ENCODE data around the gene CHSY1. TPM values are rescaled to one million over a fixed set of nuclear protein-coding genes. Genes with fewer than 3 reads are reported as not detected.

CHSY1 gene
- total and polyA plus RNA-seq, 12 donors = 14.8 to 82.5 (median 34.2) TPM

GRCh38 chr15:101149864-101150722 lies 101.8 kb downstream of the CHSY1 start:
- Histone ChIP-seq H3K27ac (no peak overlapping the region), H3K4me3 (no peak overlapping the region), H3K4me1 (replicated peaks in 1 of 2) (peaks cover 0 to 12% of the 10 kb centered on the region in 2 donors), H3K27me3 (no peaks in the 10 kb centered on the region), H3K36me3 (replicated peaks in 1 of 2) (no peaks in the 10 kb centered on the region), H3K9me3 (replicated peaks in 1 of 3) (no peaks in the 10 kb centered on the region)
- no peak for DNase-seq
- intact Hi-C loops (cut with DNase I) = no loop called here
- TF ChIP-seq CTCF (IDR thresholded peaks at IDR 0.05) (no peak), POLR2A (IDR thresholded peaks at IDR 0.05) (no peak)
- WGBS, 4 donors = 87 to 93% (median 89%) methylated on average over 25 to 27 of the region's 27 CpGs

DNA sequence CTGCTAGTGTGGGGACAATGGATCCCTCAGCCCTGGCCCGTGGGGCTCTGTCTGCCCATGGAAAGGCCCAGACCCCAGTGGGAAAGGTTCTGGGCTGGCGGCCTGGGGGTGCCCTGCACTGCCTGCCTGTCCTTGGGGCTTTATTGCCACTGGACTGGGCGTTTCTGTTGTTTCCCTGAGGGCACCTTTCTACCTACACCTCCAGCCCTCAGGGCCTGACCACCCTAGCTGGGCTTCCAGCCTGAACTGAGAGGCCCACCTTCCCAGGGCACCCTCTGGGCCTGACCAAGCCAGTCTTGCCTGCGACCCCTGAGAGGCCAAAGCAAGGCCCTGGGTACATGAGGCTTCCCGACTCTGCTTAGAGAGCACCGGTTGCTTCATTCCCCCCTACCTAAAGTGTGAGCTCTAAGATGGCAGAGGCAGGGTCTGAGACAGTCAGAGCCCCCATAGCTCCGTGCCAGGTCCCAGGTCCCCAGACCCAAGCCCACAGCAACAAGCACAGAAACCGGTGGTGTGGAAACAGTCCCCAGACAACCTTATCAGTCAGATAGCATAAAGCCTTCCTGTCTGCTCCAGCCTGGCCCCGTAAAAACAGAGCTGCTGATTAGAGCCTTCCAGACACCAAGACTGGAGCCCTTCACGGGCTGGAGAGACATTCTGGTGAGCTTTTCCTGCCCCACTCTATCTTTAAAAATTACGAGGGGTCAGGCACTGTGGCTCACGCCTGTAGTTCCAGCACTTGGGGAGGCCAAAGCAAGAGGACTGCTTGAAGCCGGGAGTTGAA lies 102.8 kb downstream of the CHSY1 start:
- TF ChIP-seq POLR2A (IDR thresholded peaks at IDR 0.05) (no peak), CTCF (IDR thresholded peaks at IDR 0.05) (no peak)
- no peak overlapping the region for H3K4me3 ChIP-seq
- H3K4me1 ChIP-seq (replicated peaks in 1 of 2) = peaks cover 0 to 12% of the 10 kb centered on the region in 2 donors
- no peak overlapping the region for H3K27ac ChIP-seq
- no peak for DNase-seq
- intact Hi-C loops (cut with DNase I) = no loop called here
- 52 to 76% (median 70%) methylated on average over 6 to 13 of the region's 13 CpGs for WGBS, 4 donors
- H3K36me3 ChIP-seq (replicated peaks in 1 of 2) = no peaks in the 10 kb centered on the region
- no peaks in the 10 kb centered on the region for H3K27me3 ChIP-seq
- no peaks in the 10 kb centered on the region for H3K9me3 ChIP-seq (replicated peaks in 1 of 3)

DNA sequence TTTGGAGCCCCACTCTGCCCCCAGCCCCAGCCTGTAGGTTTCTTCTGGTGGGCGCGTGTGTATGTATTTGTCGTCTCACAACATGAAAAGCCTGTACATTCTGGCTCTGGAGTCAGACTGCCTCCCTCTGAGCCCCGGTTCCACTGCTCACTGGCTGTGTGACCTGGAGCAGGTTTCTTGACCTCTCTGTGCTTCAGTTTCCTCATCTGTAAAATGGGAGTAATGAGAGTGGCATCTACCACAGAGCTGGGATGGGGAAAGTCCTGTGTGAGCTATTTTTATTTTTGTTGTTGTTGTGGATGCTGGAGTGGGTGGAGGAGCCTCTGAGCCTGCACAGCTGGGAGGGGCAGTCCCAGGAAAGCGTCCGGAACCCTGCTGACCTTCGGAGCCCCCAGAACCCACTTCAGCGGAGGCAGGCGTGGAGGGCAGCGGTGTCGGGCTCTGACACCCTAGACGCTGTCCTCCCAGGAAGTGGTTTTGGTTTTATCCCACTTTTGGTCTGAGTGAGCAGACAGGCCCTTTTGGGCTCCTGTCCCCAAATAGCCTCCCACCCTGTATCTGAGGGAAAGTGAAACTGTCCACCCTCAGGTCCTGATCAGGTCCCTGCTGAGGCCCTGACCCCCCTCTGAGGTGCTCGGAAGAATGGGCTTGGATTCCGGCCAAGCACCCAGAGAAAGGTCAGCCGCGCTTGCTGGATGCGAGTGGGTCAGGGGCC lies 103.5 kb downstream of the CHSY1 start:
- H3K27ac ChIP-seq = no peak overlapping the region
- TF ChIP-seq CTCF (IDR thresholded peaks at IDR 0.05) (no peak), POLR2A (IDR thresholded peaks at IDR 0.05) (no peak)
- WGBS, 4 donors = 66 to 86% (median 74%) methylated on average over 1 to 17 of the region's 17 CpGs
- intact Hi-C loops (cut with DNase I) = no loop called here
- no peak overlapping the region for H3K4me3 ChIP-seq
- no peaks in the 10 kb centered on the region for H3K9me3 ChIP-seq (replicated peaks in 1 of 3)
- H3K27me3 ChIP-seq = no peaks in the 10 kb centered on the region
- H3K36me3 ChIP-seq (replicated peaks in 1 of 2) = no peaks in the 10 kb centered on the region
- DNase-seq = no peak
- peaks cover 0 to 12% of the 10 kb centered on the region in 2 donors for H3K4me1 ChIP-seq (replicated peaks in 1 of 2)

DNA sequence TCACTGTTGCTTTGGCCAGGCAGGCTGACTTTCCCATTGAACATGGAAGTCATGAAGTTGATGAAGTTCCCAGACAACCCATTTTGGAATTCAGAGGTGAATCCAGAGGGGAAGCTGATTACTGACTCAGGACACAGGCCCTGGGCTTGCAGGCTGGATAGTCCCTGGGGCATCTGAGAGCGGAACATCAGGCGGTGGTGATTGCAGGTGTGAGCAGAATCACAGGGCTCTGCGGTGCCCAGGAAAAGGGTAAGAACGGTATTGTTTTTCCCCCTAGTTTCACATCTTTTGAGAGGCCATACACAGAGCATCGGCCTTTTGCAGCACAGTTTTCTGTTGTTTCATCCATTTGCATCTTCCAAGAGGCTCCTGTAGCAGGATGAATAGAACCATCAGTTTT lies 104.7 kb downstream of the CHSY1 start:
- no peaks in the 10 kb centered on the region for H3K27me3 ChIP-seq
- no peaks in the 10 kb centered on the region for H3K9me3 ChIP-seq (replicated peaks in 1 of 3)
- H3K4me1 ChIP-seq (replicated peaks in 1 of 2) = peaks cover 0 to 12% of the 10 kb centered on the region in 2 donors
- 75 to 80% (median 78%) methylated on average over 5 of the region's 5 CpGs for WGBS, 4 donors
- no peak overlapping the region for H3K27ac ChIP-seq
- intact Hi-C loops (cut with DNase I) = no loop called here
- no peak for DNase-seq
- TF ChIP-seq CTCF (IDR thresholded peaks at IDR 0.05) (no peak), POLR2A (IDR thresholded peaks at IDR 0.05) (no peak)
- no peak overlapping the region for H3K4me3 ChIP-seq
- H3K36me3 ChIP-seq (replicated peaks in 1 of 2) = no peaks in the 10 kb centered on the region
